Erythroblast (primary cell): ENCODE data around the gene DOP1A.

Source experiments
- GATA1 ChIP-seq: IDR thresholded peaks from 2 replicates; pipeline ENCODE4 v1.6.1; 2011; ENCODE audit warnings: low read depth, mild to moderate bottlenecking, control low read depth, low read length, moderate library complexity
- POLR2A ChIP-seq: IDR thresholded peaks from 2 replicates; pipeline ENCODE4 v1.6.1; 2011; ENCODE audit warnings: mild to moderate bottlenecking, low read length

GRCh38 chr6:83198486-83199172, 131.2 kb downstream of the DOP1A start:
- no peak for TF ChIP-seq POLR2A
- no peak for TF ChIP-seq GATA1
